CD4-positive, alpha-beta T cell (primary cell): ENCODE data around the gene KCNAB2. TPM values are rescaled to one million over a fixed set of nuclear protein-coding genes. Genes with fewer than 3 reads are reported as not detected.

Source experiments
- ATAC-seq: fragments of 200-7000 bp; cut with Tn5 transposase; one replicate; pipeline ENCODE4 v1.10.0; 2022; ENCODE audit warnings: mild to moderate bottlenecking; ENCODE audit not compliant: poor library complexity
- CTCF ChIA-PET: fragments of 350-600 bp; sonication (Branson Sonifier 250); formaldehyde crosslinking; loops from one replicate; lab custom pipeline; 2021; ENCODE audit warnings: antibody characterized with exemption, inconsistent platforms; lab: Charles Lee
- POLR2A ChIA-PET: fragments of 350-600 bp; sonication (Branson Sonifier 250); formaldehyde crosslinking; loops from one replicate; lab custom pipeline; 2021; ENCODE audit warnings: antibody characterized with exemption, inconsistent platforms; lab: Charles Lee
- DNase-seq, 14 experiments: peaks; one replicate each; pipeline ENCODE4 v3.0.0-alpha.2; 2013 to 2020; ENCODE audit warnings: mixed read lengths in 2 of 14
- H3K27ac ChIP-seq, 2 donors: one replicate each; pipeline versions ENCODE4 v1.5.1 to v1.7.0; 2013; ENCODE audit warnings: low read length in 2 of 2, low read depth in 1 of 2, mild to moderate bottlenecking in 1 of 2
- H3K27me3 ChIP-seq, 2 experiments: 1 replicate in 1 of 2; 2 replicates in 1 of 2; pipeline versions ENCODE4 v1.6.1 to v1.7.0; 2013; ENCODE audit warnings: low read length in 2 of 2, control low read depth in 1 of 2, mild to moderate bottlenecking in 1 of 2, moderate library complexity in 1 of 2; ENCODE audit not compliant: insufficient read depth in 2 of 2, control insufficient read depth in 1 of 2
- H3K36me3 ChIP-seq: one replicate; pipeline ENCODE4 v1.6.1; 2013; ENCODE audit warnings: low read length, control low read depth; ENCODE audit not compliant: insufficient read depth
- H3K4me1 ChIP-seq: one replicate; pipeline ENCODE4 v1.6.1; 2013; ENCODE audit warnings: low read length, control low read depth; ENCODE audit not compliant: insufficient read depth
- H3K4me3 ChIP-seq: one replicate; pipeline ENCODE4 v1.5.1; 2013; ENCODE audit warnings: mild to moderate bottlenecking, low read length, moderate library complexity
- H3K9me3 ChIP-seq, 2 experiments: 1 replicate in 1 of 2; 2 replicates in 1 of 2; pipeline versions ENCODE4 v1.6.1 to v1.7.0; 2013; ENCODE audit warnings: low read length in 2 of 2, mild to moderate bottlenecking in 2 of 2, control low read depth in 1 of 2, moderate library complexity in 1 of 2; ENCODE audit not compliant: control insufficient read depth in 1 of 2, insufficient read depth in 1 of 2
- H3K27ac Mint-ChIP-seq: one replicate; pipeline ENCODE4 v1.8.0; 2020; ENCODE audit warnings: mixed read lengths
- H3K27me3 Mint-ChIP-seq: one replicate; pipeline ENCODE4 v1.8.0; 2021; ENCODE audit warnings: mixed read lengths
- H3K36me3 Mint-ChIP-seq: one replicate; pipeline ENCODE4 v1.8.0; 2021; ENCODE audit warnings: low read depth, mixed read lengths
- H3K4me1 Mint-ChIP-seq: one replicate; pipeline ENCODE4 v1.8.0; 2021; ENCODE audit warnings: low read depth, mixed read lengths
- H3K4me3 Mint-ChIP-seq: one replicate; pipeline ENCODE4 v1.8.0; 2020; ENCODE audit warnings: mild to moderate bottlenecking, mixed read lengths
- H3K9me3 Mint-ChIP-seq: one replicate; pipeline ENCODE4 v1.8.0; 2020; ENCODE audit warnings: mixed read lengths
- CTCF ChIP-seq: fragments of 200-600 bp; IDR thresholded peaks from one replicate; pipeline ENCODE4 v1.8.0; 2022; ENCODE audit warnings: antibody characterized with exemption, mild to moderate bottlenecking
- intact Hi-C, 2 experiments: fragments of 100-400 bp; cut with DNase I in 1 of 2; cut with micrococcal nuclease in 1 of 2; formaldehyde crosslinking; loops; one replicate each; pipeline versions ENCODE4 v1.15.1 to v1.9.0; 2023 to 2025; cut with DNase I, micrococcal nuclease
- total RNA-seq, 174 experiments: library from RNA in 2 of 174; stranded (reverse) in 2 of 174; gene quantifications; one replicate each; pipeline ENCODE4 v1.2.3 and lab custom pipeline; 2021 to 2026

The KCNAB2 gene
- total RNA-seq, 2 experiments from 2014 or later: 147 to 155 TPM

- H3K4me1 Mint-ChIP-seq: peaks cover 10% of the 10 kb centered on the region
- ATAC-seq (peak; percentile 45), DNase-seq (peak in 7 of 14 experiments; percentile 9 to 49 (median 27))
- no peaks in the 10 kb centered on the region for H3K9me3 Mint-ChIP-seq
- Histone ChIP-seq H3K4me3 (no peak overlapping the region), H3K4me1 (peaks cover 27% of the 10 kb centered on the region), H3K27me3 (no peaks in the 10 kb centered on the region), H3K9me3 (no peaks in the 10 kb centered on the region), H3K27ac (no peak overlapping the region), H3K36me3 (peaks cover 79% of the 10 kb centered on the region)
- H3K36me3 Mint-ChIP-seq: peaks cover 55% of the 10 kb centered on the region
- CTCF ChIA-PET: no interaction called here
- intact Hi-C loops: no loop called here
- no peak overlapping the region for H3K27ac Mint-ChIP-seq
- H3K4me3 Mint-ChIP-seq: no peak overlapping the region
- POLR2A ChIA-PET: no interaction called here
- H3K27me3 Mint-ChIP-seq: no peaks in the 10 kb centered on the region
- peak; percentile 37 for TF ChIP-seq CTCF
These were observed 4.1 kb upstream of the KCNAB2 start for GRCh38 chr1:6041432-6042062.

- intact Hi-C loops: no loop called here
- ChIA-PET POLR2A (no interaction called here), CTCF (no interaction called here)
- H3K4me3 Mint-ChIP-seq: no peak overlapping the region
- TF ChIP-seq CTCF: no peak
- no peak overlapping the region for H3K27ac Mint-ChIP-seq
- no peaks in the 10 kb centered on the region for H3K9me3 Mint-ChIP-seq
- ATAC-seq (no peak), DNase-seq (no peak)
- no peak overlapping the region for H3K4me3 ChIP-seq
- H3K27me3 Mint-ChIP-seq: no peaks in the 10 kb centered on the region
- no peaks in the 10 kb centered on the region for H3K27me3 ChIP-seq
- H3K36me3 Mint-ChIP-seq: peaks cover 55% of the 10 kb centered on the region
- H3K36me3 ChIP-seq: peaks cover 88% of the 10 kb centered on the region
- peaks cover 16% of the 10 kb centered on the region for H3K4me1 ChIP-seq
- H3K4me1 Mint-ChIP-seq: peaks cover 5% of the 10 kb centered on the region
- H3K27ac ChIP-seq: no peak overlapping the region
- peaks cover 0 to 2% of the 10 kb centered on the region in 2 experiments for H3K9me3 ChIP-seq
These were observed 2.1 kb upstream of the KCNAB2 start for GRCh38 chr1:6043561-6043960.

- no peak overlapping the region for H3K4me3 ChIP-seq
- peaks cover 0 to 4% of the 10 kb centered on the region in 2 experiments for H3K9me3 ChIP-seq
- peaks cover 92% of the 10 kb centered on the region for H3K36me3 ChIP-seq
- peaks cover 54% of the 10 kb centered on the region for H3K36me3 Mint-ChIP-seq
- no peak overlapping the region for H3K4me3 Mint-ChIP-seq
- ATAC-seq (no peak), DNase-seq (no peak)
- ChIA-PET POLR2A (no interaction called here), CTCF (no interaction called here)
- H3K27me3 ChIP-seq: no peaks in the 10 kb centered on the region
- no peak overlapping the region for H3K27ac ChIP-seq
- H3K4me1 ChIP-seq: peaks cover 11% of the 10 kb centered on the region
- peaks cover 5% of the 10 kb centered on the region for H3K4me1 Mint-ChIP-seq
- TF ChIP-seq CTCF: no peak
- no peaks in the 10 kb centered on the region for H3K9me3 Mint-ChIP-seq
- H3K27me3 Mint-ChIP-seq: no peaks in the 10 kb centered on the region
- intact Hi-C loops: no loop called here
- peak overlapping the region; percentile 24 for H3K27ac Mint-ChIP-seq
These were observed 1.1 kb upstream of the KCNAB2 start for GRCh38 chr1:6044481-6045109.
